ENCODE results near the gene CRTAC1. TPM values are rescaled to one million over a fixed set of nuclear protein-coding genes. Genes with fewer than 3 reads are reported as not detected.

The CRTAC1 gene
- total and polyA plus RNA-seq, 2 experiments from 2014 or later = 0.30 to 8.0 TPM

- H3K27ac ChIP-seq = no peak overlapping the region
- no peaks in the 10 kb centered on the region for H3K27me3 ChIP-seq
- no peak for TF ChIP-seq CTCF (IDR thresholded peaks at IDR 0.05; ENCODE audit: low read depth, low read length)
- H3K36me3 ChIP-seq = no peaks in the 10 kb centered on the region
- peak in 1 of 2 donors; percentile 59 for DNase-seq (ENCODE audit: low read depth in 1 of 2, low spot score in 1 of 2)
- no peaks in the 10 kb centered on the region for H3K4me1 ChIP-seq (ENCODE audit: low read depth)
- H3K4me3 ChIP-seq = no peak overlapping the region
- H3K9me3 ChIP-seq (ENCODE audit: low read depth) = no peaks in the 10 kb centered on the region
These were observed 140.8 kb downstream of the CRTAC1 start for GRCh38 chr10:97889461-97890265.

- peak in 1 of 2 donors; percentile 21 for DNase-seq (ENCODE audit: low read depth in 1 of 2, low spot score in 1 of 2)
- H3K27ac ChIP-seq = no peak overlapping the region
- no peak overlapping the region for H3K4me3 ChIP-seq
- H3K9me3 ChIP-seq (ENCODE audit: low read depth) = no peaks in the 10 kb centered on the region
- no peaks in the 10 kb centered on the region for H3K4me1 ChIP-seq (ENCODE audit: low read depth)
- TF ChIP-seq CTCF (IDR thresholded peaks at IDR 0.05; ENCODE audit: low read depth, low read length) = peak; percentile 3
- H3K27me3 ChIP-seq = no peaks in the 10 kb centered on the region
- H3K36me3 ChIP-seq = no peaks in the 10 kb centered on the region
These were observed 141.7 kb downstream of the CRTAC1 start for GRCh38 chr10:97888641-97889262.

GRCh38 chr10:97888134-97888533, 142.3 kb downstream of the CRTAC1 start:
- Histone ChIP-seq H3K4me1 (ENCODE audit: low read depth) (no peaks in the 10 kb centered on the region), H3K27me3 (no peaks in the 10 kb centered on the region), H3K36me3 (no peaks in the 10 kb centered on the region), H3K27ac (no peak overlapping the region), H3K9me3 (ENCODE audit: low read depth) (no peaks in the 10 kb centered on the region), H3K4me3 (no peak overlapping the region)
- TF ChIP-seq CTCF (IDR thresholded peaks at IDR 0.05; ENCODE audit: low read depth, low read length) = no peak
- DNase-seq (ENCODE audit: low read depth in 1 of 2, low spot score in 1 of 2) = no peak

- no peak for TF ChIP-seq CTCF (IDR thresholded peaks at IDR 0.05; ENCODE audit: low read depth, low read length)
- Histone ChIP-seq H3K36me3 (no peaks in the 10 kb centered on the region), H3K4me3 (no peak overlapping the region), H3K27ac (no peak overlapping the region), H3K4me1 (ENCODE audit: low read depth) (no peaks in the 10 kb centered on the region), H3K9me3 (ENCODE audit: low read depth) (no peaks in the 10 kb centered on the region), H3K27me3 (no peaks in the 10 kb centered on the region)
- DNase-seq (ENCODE audit: low read depth in 1 of 2, low spot score in 1 of 2) = no peak
These were observed 143.0 kb downstream of the CRTAC1 start for GRCh38 chr10:97887399-97887798.

- no peak for DNase-seq (ENCODE audit: low read depth in 1 of 2, low spot score in 1 of 2)
- no peak overlapping the region for H3K27ac ChIP-seq
- no peak for TF ChIP-seq CTCF (IDR thresholded peaks at IDR 0.05; ENCODE audit: low read depth, low read length)
- no peaks in the 10 kb centered on the region for H3K9me3 ChIP-seq (ENCODE audit: low read depth)
- no peaks in the 10 kb centered on the region for H3K27me3 ChIP-seq
- H3K36me3 ChIP-seq = no peaks in the 10 kb centered on the region
- H3K4me1 ChIP-seq (ENCODE audit: low read depth) = no peaks in the 10 kb centered on the region
- H3K4me3 ChIP-seq = no peak overlapping the region
These were observed 144.1 kb downstream of the CRTAC1 start for GRCh38 chr10:97886286-97886685.
